ENCODE data around the gene PYHIN1. TPM values are rescaled to one million over a fixed set of nuclear protein-coding genes. Genes with fewer than 3 reads are reported as not detected.
A peak's percentile ranks its signal among the peaks of the same experiment; 100 is the strongest.

PYHIN1 gene
- total RNA-seq, 1 experiment from 2014 or later: not detected

DNA sequence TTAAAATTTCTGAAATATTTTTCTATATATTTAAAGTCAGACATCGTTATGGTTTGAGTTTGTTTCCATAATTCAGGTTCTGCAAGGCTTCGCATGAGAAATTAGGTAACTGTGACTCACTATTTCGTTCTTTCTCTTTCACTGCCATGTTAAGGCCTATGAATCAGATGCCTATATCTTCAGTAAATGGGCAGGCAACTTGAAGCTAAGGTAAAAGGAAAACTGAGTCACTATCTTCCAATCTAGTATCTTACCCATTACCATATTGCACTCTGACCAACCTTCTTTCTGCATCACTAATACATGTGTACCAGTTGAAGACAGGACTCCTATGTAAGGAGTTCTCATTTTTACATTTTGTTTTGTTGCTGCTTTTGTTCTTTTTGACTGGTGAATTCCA lies 37.8 kb downstream of the PYHIN1 start:
- DNase-seq (ENCODE audit: low read depth, low spot score): no peak
- in situ Hi-C loops (cut with HindIII; ENCODE audit: low pct_unique_long_range_greater_than_20kb, low sequenced_read_pairs): no loop called here

DNA sequence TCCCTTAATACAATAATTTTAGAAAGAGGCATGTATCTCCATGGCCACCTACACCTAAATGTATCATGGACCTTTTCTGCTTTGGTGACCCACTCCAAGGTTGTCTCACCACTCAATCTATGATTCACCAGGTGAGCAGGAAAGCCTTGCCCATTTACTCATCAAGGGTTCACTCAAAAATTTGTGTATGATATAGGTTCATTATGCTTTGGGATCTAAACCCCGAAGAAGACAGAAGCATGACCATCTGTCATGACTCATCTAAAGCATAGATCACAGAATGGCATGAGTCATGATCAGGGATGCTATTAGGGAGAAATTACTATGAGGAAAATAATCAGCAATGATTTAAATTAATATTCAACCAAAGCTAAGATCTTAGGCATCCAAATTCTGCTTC lies 38.5 kb downstream of the PYHIN1 start:
- DNase-seq (ENCODE audit: low read depth, low spot score): no peak
- in situ Hi-C loops (cut with HindIII; ENCODE audit: low pct_unique_long_range_greater_than_20kb, low sequenced_read_pairs): no loop called here

DNA sequence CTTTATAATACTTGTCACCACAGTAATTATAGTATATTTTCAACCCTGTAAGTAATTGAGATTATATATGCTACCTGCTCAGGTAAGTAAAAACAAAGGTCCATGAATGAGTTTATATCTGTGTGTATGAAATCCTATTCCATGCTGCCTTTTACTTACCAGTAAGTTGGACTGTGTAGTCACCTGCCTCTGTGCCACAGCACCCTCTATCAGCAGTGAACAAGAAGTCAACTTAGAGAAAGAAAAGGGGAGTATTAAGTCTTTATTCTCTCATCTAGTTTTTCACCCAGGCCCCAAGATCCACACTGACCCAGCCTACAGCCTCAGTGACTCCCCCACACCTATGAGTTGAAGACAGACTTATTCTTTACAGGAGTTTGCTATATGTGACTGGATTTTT lies 41.5 kb downstream of the PYHIN1 start:
- in situ Hi-C loops (cut with HindIII; ENCODE audit: low pct_unique_long_range_greater_than_20kb, low sequenced_read_pairs): no loop called here

DNA sequence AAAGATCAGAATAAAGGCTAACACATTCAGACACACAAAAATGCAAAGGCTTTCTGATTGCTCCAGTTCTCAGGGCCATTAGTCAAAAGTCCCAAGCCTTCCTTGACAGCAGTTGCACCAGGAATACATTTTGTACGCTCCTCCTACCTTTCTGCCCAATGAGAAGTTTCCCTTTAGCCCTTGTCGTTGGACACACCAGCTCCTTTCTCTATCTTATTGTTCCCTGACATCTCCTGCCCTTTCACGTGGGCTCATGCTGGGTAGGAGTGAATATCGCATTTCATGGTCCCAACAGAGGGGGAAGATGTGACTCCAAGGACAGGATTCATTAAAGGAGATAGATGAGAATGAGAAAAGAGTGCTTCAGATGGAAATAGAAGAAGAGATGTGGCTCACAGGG lies 44.9 kb downstream of the PYHIN1 start:
- in situ Hi-C loops (cut with HindIII; ENCODE audit: low pct_unique_long_range_greater_than_20kb, low sequenced_read_pairs): no loop called here

More for the DNA sequence above, 41.5 kb downstream of the PYHIN1 start:
- DNase-seq (ENCODE audit: low read depth, low spot score): peak; percentile 46

GRCh38 chr1:158978730-158979129 lies 47.4 kb downstream of the PYHIN1 start:
- no peak for DNase-seq (ENCODE audit: low read depth, low spot score)
- in situ Hi-C loops (cut with HindIII; ENCODE audit: low pct_unique_long_range_greater_than_20kb, low sequenced_read_pairs): no loop called here

More for the DNA sequence above, 44.9 kb downstream of the PYHIN1 start:
- DNase-seq (ENCODE audit: low read depth, low spot score): peak; percentile 18

DNA sequence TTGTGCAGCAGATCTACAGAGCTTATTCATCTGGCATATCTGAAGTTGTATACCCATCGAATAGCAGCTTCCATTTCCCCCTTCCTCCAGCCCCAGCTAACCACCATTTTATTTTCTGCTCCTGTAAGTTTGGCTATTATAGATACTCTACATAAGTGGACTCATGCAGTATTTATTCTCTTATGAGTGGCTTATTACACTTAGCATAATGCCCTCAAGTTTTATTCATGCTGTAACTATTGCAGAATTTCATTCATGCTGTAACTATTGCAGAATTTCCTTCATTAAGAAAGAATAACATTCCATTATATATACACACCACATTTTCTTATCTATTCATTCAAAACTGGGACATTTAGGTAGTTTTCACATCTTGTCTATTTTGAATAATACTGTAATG lies 47.9 kb downstream of the PYHIN1 start:
- DNase-seq (ENCODE audit: low read depth, low spot score): no peak
- in situ Hi-C loops (cut with HindIII; ENCODE audit: low pct_unique_long_range_greater_than_20kb, low sequenced_read_pairs): no loop called here

- in situ Hi-C loops (cut with HindIII; ENCODE audit: low pct_unique_long_range_greater_than_20kb, low sequenced_read_pairs): no loop called here
- DNase-seq (ENCODE audit: low read depth, low spot score): no peak
Measured at GRCh38 chr1:158983235-158983634, 51.9 kb downstream of the PYHIN1 start.

- DNase-seq (ENCODE audit: low read depth, low spot score): no peak
- in situ Hi-C loops (cut with HindIII; ENCODE audit: low pct_unique_long_range_greater_than_20kb, low sequenced_read_pairs): no loop called here
Measured at GRCh38 chr1:158984386-158984785, 53.0 kb downstream of the PYHIN1 start.

DNA sequence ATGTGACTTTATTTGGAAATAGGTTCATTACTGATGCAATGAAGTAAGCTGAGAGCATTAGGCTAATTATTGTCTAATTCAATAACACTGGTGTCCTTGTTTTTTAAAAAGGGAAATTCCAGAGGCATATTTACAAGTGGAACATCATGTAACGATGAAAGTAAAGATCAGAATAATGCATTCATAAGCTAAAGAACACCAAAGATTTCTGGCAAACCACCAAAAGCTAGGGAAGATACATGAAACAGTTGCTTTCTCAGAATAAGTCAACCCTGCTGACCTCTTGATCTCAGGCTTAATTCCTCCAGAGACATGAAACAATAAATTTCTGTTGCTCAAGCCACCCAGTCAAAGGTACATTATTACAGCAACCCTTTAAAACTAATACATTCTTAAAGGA lies 58.1 kb downstream of the PYHIN1 start:
- in situ Hi-C loops (cut with HindIII; ENCODE audit: low pct_unique_long_range_greater_than_20kb, low sequenced_read_pairs): no loop called here
- peak; percentile 97 for DNase-seq (ENCODE audit: low read depth, low spot score)

GRCh38 chr1:158992787-158993312 lies 61.5 kb downstream of the PYHIN1 start:
- in situ Hi-C loops (cut with HindIII; ENCODE audit: low pct_unique_long_range_greater_than_20kb, low sequenced_read_pairs): no loop called here
- DNase-seq (ENCODE audit: low read depth, low spot score): no peak

DNA sequence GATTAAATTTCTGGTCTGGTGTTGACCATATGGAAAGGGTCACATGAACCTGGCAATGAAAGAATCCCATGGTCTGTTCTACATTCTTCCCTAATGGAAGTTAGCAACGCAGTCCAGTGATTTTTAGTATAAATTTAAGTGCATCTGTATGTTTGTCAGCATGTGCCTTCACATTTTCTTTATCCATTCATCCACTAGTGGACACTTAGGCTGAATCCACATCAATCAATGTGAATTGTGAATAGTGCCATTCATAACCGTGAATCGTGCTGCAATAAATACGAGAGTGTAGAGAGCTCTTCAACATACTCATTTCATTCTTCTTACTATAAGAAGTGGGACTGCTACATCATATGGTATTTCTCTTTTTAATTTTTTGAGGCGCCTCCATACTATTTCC lies 65.6 kb downstream of the PYHIN1 start:
- peak; percentile 89 for DNase-seq (ENCODE audit: low read depth, low spot score)
- in situ Hi-C loops (cut with HindIII; ENCODE audit: low pct_unique_long_range_greater_than_20kb, low sequenced_read_pairs): no loop called here

GRCh38 chr1:158998037-158998780 lies 66.9 kb downstream of the PYHIN1 start:
- no peak for DNase-seq (ENCODE audit: low read depth, low spot score)
- in situ Hi-C loops (cut with HindIII; ENCODE audit: low pct_unique_long_range_greater_than_20kb, low sequenced_read_pairs): no loop called here

GRCh38 chr1:158998781-158999161 lies 67.4 kb downstream of the PYHIN1 start:
- in situ Hi-C loops (cut with HindIII; ENCODE audit: low pct_unique_long_range_greater_than_20kb, low sequenced_read_pairs): no loop called here
- peak; percentile 66 for DNase-seq (ENCODE audit: low read depth, low spot score)

- in situ Hi-C loops (cut with HindIII; ENCODE audit: low pct_unique_long_range_greater_than_20kb, low sequenced_read_pairs): no loop called here
- DNase-seq (ENCODE audit: low read depth, low spot score): peak; percentile 96
Measured at GRCh38 chr1:158999316-159000069, 68.1 kb downstream of the PYHIN1 start.

DNA sequence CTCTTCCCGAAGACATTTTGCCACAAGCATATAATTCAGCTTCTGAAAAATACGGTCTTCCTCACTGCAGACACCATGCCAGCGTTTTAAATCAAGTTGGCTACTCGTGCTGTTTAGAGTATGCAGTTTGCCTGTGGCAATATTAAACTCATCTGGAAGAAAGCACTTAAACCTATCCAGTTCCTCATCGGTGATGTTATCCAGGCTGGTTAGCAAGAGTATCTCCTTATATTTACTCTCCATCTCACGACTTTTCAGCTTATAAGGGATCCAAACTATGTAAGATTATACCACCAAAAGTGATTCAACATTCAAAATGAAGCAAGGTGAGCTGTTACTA lies 68.7 kb downstream of the PYHIN1 start:
- DNase-seq (ENCODE audit: low read depth, low spot score): no peak
- in situ Hi-C loops (cut with HindIII; ENCODE audit: low pct_unique_long_range_greater_than_20kb, low sequenced_read_pairs): no loop called here

GRCh38 chr1:159000625-159001024 lies 69.3 kb downstream of the PYHIN1 start:
- in situ Hi-C loops (cut with HindIII; ENCODE audit: low pct_unique_long_range_greater_than_20kb, low sequenced_read_pairs): no loop called here
- DNase-seq (ENCODE audit: low read depth, low spot score): peak; percentile 93

GRCh38 chr1:159005161-159005560 lies 73.8 kb downstream of the PYHIN1 start:
- no peak for DNase-seq (ENCODE audit: low read depth, low spot score)
- in situ Hi-C loops (cut with HindIII; ENCODE audit: low pct_unique_long_range_greater_than_20kb, low sequenced_read_pairs): no loop called here

GRCh38 chr1:159005676-159006075 lies 74.3 kb downstream of the PYHIN1 start:
- no peak for DNase-seq (ENCODE audit: low read depth, low spot score)
- in situ Hi-C loops (cut with HindIII; ENCODE audit: low pct_unique_long_range_greater_than_20kb, low sequenced_read_pairs): no loop called here

All from SK-MEL-5 (cell line).